ENCODE measurements around the gene CUL1. TPM values are rescaled to one million over a fixed set of nuclear protein-coding genes. Genes with fewer than 3 reads are reported as not detected.

CUL1 gene
- total RNA-seq, 1 experiment from 2014 or later, result 72.3 TPM

DNA sequence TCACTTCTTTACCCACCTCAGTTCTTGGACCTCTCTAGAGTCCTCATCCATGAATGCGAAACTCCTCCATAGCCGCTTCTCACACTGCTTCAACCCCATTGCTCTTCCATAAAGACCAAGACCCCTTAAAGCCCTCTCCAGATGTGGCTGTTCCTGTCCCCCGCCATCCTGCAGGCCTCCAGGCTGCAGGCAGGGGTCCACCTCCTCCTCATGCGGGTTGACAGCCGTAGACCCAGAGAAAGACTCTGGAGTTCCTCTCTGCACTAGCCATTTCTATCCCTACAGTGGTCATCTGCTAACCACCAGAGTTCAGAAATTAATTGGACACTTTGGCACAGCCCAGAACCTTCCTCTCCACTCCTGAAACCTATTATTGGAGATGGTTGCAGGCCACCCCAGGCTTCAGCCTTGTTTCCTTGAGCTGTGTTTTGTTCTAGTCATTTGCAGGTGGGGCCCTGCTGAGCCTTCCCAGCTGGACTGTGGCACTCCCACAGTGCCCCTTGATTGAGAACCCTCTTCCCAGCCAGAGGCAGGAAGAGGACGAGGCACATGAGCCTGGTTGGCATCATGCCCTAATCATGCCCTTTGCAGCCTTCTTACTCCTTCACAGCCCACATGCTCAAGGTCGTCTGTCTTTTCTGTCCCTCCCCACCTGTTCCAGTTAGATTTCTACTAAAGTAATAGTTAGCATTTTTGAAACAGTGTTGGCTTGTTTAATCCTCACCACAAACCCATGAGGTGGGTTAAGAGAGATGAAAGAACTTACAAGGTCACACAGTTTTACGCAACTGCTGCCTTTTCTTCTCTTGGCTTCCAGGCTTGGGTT, 23.9 kb downstream of the CUL1 start:
- no peak overlapping the region for H3K4ac ChIP-seq (ENCODE audit: low read depth, low read length)
- H3K79me2 ChIP-seq (ENCODE audit: insufficient read depth, low read length), result peaks cover 59% of the 10 kb centered on the region; the same call in 1 of the 2 replicates
- TF ChIP-seq, protein P1, sequence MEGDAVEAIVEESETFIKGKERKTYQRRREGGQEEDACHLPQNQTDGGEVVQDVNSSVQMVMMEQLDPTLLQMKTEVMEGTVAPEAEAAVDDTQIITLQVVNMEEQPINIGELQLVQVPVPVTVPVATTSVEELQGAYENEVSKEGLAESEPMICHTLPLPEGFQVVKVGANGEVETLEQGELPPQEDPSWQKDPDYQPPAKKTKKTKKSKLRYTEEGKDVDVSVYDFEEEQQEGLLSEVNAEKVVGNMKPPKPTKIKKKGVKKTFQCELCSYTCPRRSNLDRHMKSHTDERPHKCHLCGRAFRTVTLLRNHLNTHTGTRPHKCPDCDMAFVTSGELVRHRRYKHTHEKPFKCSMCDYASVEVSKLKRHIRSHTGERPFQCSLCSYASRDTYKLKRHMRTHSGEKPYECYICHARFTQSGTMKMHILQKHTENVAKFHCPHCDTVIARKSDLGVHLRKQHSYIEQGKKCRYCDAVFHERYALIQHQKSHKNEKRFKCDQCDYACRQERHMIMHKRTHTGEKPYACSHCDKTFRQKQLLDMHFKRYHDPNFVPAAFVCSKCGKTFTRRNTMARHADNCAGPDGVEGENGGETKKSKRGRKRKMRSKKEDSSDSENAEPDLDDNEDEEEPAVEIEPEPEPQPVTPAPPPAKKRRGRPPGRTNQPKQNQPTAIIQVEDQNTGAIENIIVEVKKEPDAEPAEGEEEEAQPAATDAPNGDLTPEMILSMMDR (conservative IDR thresholded peaks at IDR 0.05), result peak; percentile 24; the same call in 2 of the 3 replicates
- no peaks in the 10 kb centered on the region; a peak in 1 of 5 replicates for H3K9me3 Mint-ChIP-seq
- no peak overlapping the region for H3K56ac ChIP-seq (ENCODE audit: insufficient read length, low read depth, low read length)
- no peaks in the 10 kb centered on the region for H3K9me3 ChIP-seq (ENCODE audit: control insufficient read depth, low read depth, low read length)
- H3K23ac ChIP-seq (ENCODE audit: insufficient read length, low read depth, low read length), result no peak overlapping the region
- H2BK120ac ChIP-seq (ENCODE audit: low read depth, low read length, poor library complexity, severe bottlenecking), result no peak overlapping the region
- DNase-seq, result no peak
- no peak overlapping the region for H4K91ac ChIP-seq (ENCODE audit: insufficient read length, low read depth, low read length)
- no peak overlapping the region for H3K27ac ChIP-seq (ENCODE audit: insufficient read length, low read depth, low read length)
- H3K23me2 ChIP-seq (ENCODE audit: insufficient read length, low read depth, low read length, poor library complexity, severe bottlenecking), result no peaks in the 10 kb centered on the region
- H2BK5ac ChIP-seq (ENCODE audit: insufficient read length, low read length), result no peak overlapping the region
- no CpG with 5 or more reads among the region's 8 CpGs for WGBS (ENCODE audit: extremely low coverage, insufficient read length, low lambda C conversion rate)
- H2BK15ac ChIP-seq (ENCODE audit: low read depth, low read length), result no peak overlapping the region
- no peak overlapping the region for H2BK20ac ChIP-seq (ENCODE audit: low read depth, low read length, poor library complexity, severe bottlenecking)
- H3K36me3 Mint-ChIP-seq (ENCODE audit: insufficient read depth in 1 of 3, low read depth in 3 of 3), result peaks cover 0 to 7% (median 6%) of the 10 kb centered on the region in 3 experiments; a peak in 3 of 7 replicates
- no peak overlapping the region for H3K4me2 ChIP-seq (ENCODE audit: insufficient read depth, insufficient read length, low read length)
- H3K14ac ChIP-seq (ENCODE audit: insufficient read depth, low read length), result no peak overlapping the region; the same call in 1 of the 2 replicates
- peak overlapping the region in 2 of 3 experiments; percentile 78 to 87; a peak in 3 of 7 replicates for H3K27ac Mint-ChIP-seq
- H3K27me3 ChIP-seq (ENCODE audit: insufficient read depth, low read length), result no peaks in the 10 kb centered on the region
- no peak overlapping the region for H2AK5ac ChIP-seq (ENCODE audit: insufficient read length, low read length)
- H3K4me1 Mint-ChIP-seq, result peaks cover 37 to 45% of the 10 kb centered on the region in 2 experiments
- no peaks in the 10 kb centered on the region for H4K20me1 ChIP-seq (ENCODE audit: control insufficient read depth, insufficient read depth, insufficient read length)
- H3K27me3 Mint-ChIP-seq (ENCODE audit: low read depth), result no peaks in the 10 kb centered on the region
- no peak overlapping the region for H3K9ac ChIP-seq (ENCODE audit: extremely low read depth, insufficient read length, low read length)
- no peak overlapping the region for H3T11ph ChIP-seq (ENCODE audit: low read length)
- H3K79me1 ChIP-seq (ENCODE audit: insufficient read depth, low read depth, low read length, poor library complexity, severe bottlenecking), result peaks cover 8% of the 10 kb centered on the region
- H4K5ac ChIP-seq (ENCODE audit: insufficient read length, low read depth, low read length), result no peak overlapping the region
- no peak overlapping the region for H3K18ac ChIP-seq (ENCODE audit: insufficient read length, low read depth, low read length)
- no peak overlapping the region for H2AFZ ChIP-seq (ENCODE audit: low read length)
- H3K4me1 ChIP-seq (ENCODE audit: insufficient read depth, low read length), result 0 out of 2 replicates have a peak, but pooled peaks cover under 1% of the 10 kb centered on the region
- no peak overlapping the region for H2BK12ac ChIP-seq (ENCODE audit: insufficient read length, low read depth, low read length)
- H3K4me3 Mint-ChIP-seq, result no peak overlapping the region
- H4K8ac ChIP-seq (replicated peaks; ENCODE audit: insufficient read length, low read depth, low read length), result no peak overlapping the region
